SHP77 (cell line): Measurements from ENCODE around the gene MYL5.

Experiments used
- DNase-seq, 2 experiments: peaks; one replicate each; lab custom pipeline; 2025; lab: John Stamatoyannopoulos, UW

Gene MYL5

GRCh38 chr4:675036-675882 is 917 bp downstream of the MYL5 start:
- DNase-seq: no peak

GRCh38 chr4:675980-676870 is 1.9 kb downstream of the MYL5 start:
- DNase-seq: no peak

GRCh38 chr4:676871-677235 is 2.5 kb downstream of the MYL5 start:
- DNase-seq: no peak

GRCh38 chr4:677431-678293 is 3.3 kb downstream of the MYL5 start:
- no peak for DNase-seq

- no peak for DNase-seq
Observed at GRCh38 chr4:678331-679103, 4.2 kb downstream of the MYL5 start.

GRCh38 chr4:679104-679481 is 4.8 kb downstream of the MYL5 start:
- DNase-seq: no peak

- DNase-seq: no peak
Observed at GRCh38 chr4:679629-680028, 5.3 kb downstream of the MYL5 start.

GRCh38 chr4:680091-680490 is 5.7 kb downstream of the MYL5 start:
- DNase-seq: no peak

- DNase-seq: no peak
Observed at GRCh38 chr4:680551-680927, 6.2 kb downstream of the MYL5 start.

- DNase-seq: peak in 1 of 2 experiments; percentile 21
Observed at GRCh38 chr4:680928-681645, 6.7 kb downstream of the MYL5 start.

- DNase-seq: peak; percentile 21 to 45
Observed at GRCh38 chr4:681736-682451, 7.6 kb downstream of the MYL5 start.

- no peak for DNase-seq
Observed at GRCh38 chr4:682490-683172, 8.3 kb downstream of the MYL5 start.

GRCh38 chr4:683247-683897 is 9.0 kb downstream of the MYL5 start:
- DNase-seq: no peak

- peak; percentile 24 to 35 for DNase-seq
Observed at GRCh38 chr4:683982-684622, 9.8 kb downstream of the MYL5 start.

GRCh38 chr4:684623-685327 is 10.4 kb downstream of the MYL5 start:
- no peak for DNase-seq

- no peak for DNase-seq
Observed at GRCh38 chr4:685679-686412, 11.5 kb downstream of the MYL5 start.

- no peak for DNase-seq
Observed at GRCh38 chr4:686413-687040, 12.2 kb downstream of the MYL5 start.
